NOMO-1 (cell line): Measurements from ENCODE around the gene REELD1.

Experiments
- DNase-seq, 2 experiments: peaks; one replicate each; lab custom pipeline; 2025; ENCODE audit not compliant: unreplicated experiment in 2 of 2; lab: John Stamatoyannopoulos, UW

REELD1 gene

DNA sequence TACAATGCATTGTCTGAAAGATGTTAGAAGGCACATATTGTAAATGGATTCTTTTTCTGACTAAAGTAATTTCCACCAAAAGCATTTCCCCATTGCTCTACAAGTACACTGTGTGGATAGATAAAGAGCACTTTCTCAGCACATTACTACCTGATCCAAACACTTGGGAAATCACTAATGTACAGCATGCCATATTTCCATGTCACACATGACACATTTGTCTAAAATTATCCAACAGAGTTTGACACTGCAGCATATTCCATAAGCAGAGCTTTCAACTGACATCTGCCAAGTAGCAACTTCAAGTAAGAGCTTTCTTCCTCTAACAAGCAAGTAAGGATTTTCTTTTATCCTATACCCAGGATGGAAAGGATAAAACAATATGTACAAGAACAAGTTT lies 49.5 kb downstream of the REELD1 start:
- DNase-seq, result no peak

GRCh38 chr4:146265950-146266490 lies 51.7 kb downstream of the REELD1 start:
- DNase-seq, result no peak

GRCh38 chr4:146267826-146268225 lies 53.5 kb downstream of the REELD1 start:
- DNase-seq, result no peak

- no peak for DNase-seq
Measured at GRCh38 chr4:146269228-146269653, 54.9 kb downstream of the REELD1 start.

- no peak for DNase-seq
Measured at GRCh38 chr4:146271466-146271865, 57.1 kb downstream of the REELD1 start.

- DNase-seq, result no peak
Measured at GRCh38 chr4:146273204-146273901, 59.0 kb downstream of the REELD1 start.

DNA sequence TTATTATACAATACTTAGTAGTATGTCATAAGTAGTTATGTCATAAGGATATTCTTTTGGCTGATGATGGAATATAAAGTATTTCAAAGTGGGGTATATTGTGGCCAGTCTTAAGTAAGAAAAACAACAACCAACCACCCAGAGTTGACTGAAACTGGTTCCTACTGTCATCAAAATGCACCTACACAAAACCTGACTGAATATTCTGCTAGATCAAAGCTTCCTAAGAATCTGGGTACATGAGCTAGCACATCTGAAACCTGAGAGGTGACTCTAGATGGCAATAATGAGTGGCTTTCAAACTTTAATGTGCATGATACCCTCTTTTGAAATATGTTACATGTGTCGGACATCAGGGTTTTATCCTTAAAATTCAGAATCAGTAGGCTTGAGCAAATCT lies 60.4 kb downstream of the REELD1 start:
- DNase-seq, result no peak

DNA sequence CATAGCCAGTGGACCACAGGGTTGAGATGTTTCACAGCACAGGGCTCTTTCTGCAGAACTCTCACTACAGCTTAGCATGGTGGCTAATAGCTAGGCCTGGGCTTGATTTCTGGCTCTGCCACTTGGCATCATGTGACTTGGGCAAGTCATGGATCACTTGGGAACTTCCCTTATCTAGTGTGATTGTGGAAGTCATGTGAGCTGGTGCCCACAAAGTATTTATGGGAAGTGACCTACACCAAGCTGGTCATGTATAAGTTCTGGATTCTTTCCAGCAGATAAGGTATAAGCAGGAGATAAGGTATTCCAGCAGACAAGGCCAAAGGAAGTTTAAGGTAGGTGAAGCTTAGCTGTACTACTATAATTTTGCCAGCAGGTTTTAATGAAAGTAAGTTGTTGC lies 61.0 kb downstream of the REELD1 start:
- DNase-seq, result no peak

DNA sequence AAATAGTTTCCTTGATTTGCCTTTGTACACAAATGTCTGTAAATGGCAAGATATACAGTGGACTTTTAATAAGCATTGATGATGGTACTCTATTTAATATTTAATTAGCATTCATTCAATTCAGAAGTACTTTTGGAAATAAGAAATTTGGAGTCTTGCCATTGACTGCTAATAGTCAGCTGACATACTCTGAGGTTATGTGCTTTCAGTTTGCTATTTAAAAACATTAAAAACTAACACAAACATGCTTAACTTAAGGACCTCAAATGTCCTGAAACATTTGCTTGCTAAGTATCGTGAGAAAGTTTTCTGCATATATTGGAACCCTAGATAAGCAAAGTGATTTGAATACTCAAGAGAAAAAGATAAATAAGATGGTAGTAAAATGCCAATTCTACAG lies 64.6 kb downstream of the REELD1 start:
- DNase-seq, result no peak
